Testis (tissue), 2 donors: Measurements from ENCODE around the gene TMEM106B.

Experiments used
- CTCF ChIP-seq, 3 experiments: fragments of 450-650 bp in 2 of 3; fragments of 200-600 bp in 1 of 3; sonication (generic) in 1 of 3; IDR thresholded peaks; one replicate each; pipeline ENCODE4 v1.5.1; 2016 to 2019; ENCODE audit warnings: antibody characterized with exemption in 3 of 3, mild to moderate bottlenecking in 2 of 3, moderate library complexity in 1 of 3
- POLR2A ChIP-seq: fragments of 450-650 bp; IDR thresholded peaks from one replicate; pipeline ENCODE4 v1.6.1; 2017; ENCODE audit warnings: antibody characterized with exemption, mild to moderate bottlenecking, moderate library complexity

- TF ChIP-seq CTCF (IDR thresholded peaks at IDR 0.05) (no peak), POLR2A (no peak)
Observed at GRCh38 chr7:12174931-12175330, 36.2 kb upstream of the TMEM106B start.
